COR-L47 (cell line): ENCODE results near the gene PIEZO2.
"Not testable (repeated sequence)": the region's sequence is repeated elsewhere in the genome, so short reads cannot be mapped to it uniquely, and the experiment has no call there.

Source experiments
- DNase-seq: peaks from one replicate; lab custom pipeline; 2025; lab: John Stamatoyannopoulos, UW

Gene PIEZO2

GRCh38 chr18:10846657-10847407, 302.5 kb downstream of the PIEZO2 start:
- DNase-seq = no peak

DNA sequence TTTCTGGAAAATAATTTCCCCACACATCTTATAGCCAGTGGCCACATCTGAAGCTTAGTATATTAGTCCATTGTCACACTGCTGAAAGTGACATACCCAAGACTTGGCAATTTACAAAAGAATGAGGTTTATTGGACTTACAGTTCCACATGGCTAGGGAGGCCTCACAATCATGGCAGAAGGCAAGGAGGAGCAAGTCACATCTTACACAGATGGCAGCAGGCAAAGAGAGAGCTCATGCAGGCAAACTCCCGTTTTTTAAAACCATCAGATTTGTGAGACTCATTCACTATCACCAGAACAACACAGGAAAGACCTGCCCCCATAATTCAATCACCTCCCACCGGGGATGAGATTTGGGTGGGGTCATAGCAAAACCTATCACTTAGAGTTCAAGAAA, 303.3 kb downstream of the PIEZO2 start:
- DNase-seq = not testable (repeated sequence)

DNA sequence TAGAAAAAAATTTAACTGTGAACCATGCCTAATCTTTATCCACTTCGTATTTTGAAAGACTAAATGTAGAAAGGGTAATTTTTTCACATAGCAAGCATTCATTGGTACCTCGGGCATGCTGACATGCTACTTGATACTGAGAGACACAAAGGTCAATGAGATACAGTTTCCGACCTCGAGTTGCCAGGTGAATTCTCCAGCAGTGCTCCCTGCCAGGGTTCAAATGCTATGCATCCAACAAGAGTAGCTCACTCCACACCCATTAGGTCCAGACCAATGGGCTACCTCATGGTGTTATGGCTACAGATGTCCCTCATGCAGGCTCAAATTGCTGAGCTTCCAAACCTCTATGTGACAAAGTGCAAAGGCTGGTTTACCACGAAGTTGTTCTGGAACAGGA, 305.8 kb downstream of the PIEZO2 start:
- DNase-seq = no peak

GRCh38 chr18:10842861-10843260, 306.5 kb downstream of the PIEZO2 start:
- DNase-seq = no peak

GRCh38 chr18:10842371-10842770, 307.0 kb downstream of the PIEZO2 start:
- no peak for DNase-seq

DNA sequence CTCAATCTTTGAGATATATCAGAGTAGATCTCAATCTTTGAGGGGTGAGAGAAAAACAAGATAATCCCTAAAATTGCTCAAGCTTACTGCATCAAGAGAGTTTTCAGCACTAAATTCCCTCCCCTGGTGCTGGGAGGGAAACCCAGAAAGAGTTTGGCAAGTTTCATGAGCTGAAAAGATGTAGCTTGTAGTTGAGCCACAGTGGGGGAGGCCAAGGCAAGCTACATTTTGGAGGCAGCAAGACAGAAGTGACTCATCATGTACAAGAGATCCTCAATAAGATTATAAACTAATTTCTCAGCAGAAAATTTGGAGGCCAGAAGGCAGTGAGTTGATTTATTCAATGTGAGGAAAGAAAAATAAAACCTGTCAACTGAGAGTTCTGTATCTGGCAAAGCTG, 308.2 kb downstream of the PIEZO2 start:
- no peak for DNase-seq

DNA sequence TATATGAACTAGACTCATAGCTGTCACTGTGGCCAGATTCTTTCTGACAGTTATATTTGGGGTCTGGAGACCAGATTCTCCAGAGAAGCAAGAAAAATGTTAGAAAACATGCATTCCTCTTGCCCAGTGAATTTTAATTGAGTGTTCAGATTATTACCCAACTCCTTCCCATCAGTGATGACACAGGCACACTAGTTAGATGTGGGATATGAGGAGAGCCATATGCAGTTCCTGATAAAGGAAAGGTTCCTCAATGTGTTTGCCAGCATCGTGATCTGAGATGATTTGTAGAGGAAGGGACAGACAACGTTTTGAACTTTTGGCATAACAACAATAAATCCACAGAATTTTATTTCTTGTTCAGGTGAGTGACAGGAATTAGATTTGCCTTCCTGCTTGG, 308.6 kb downstream of the PIEZO2 start:
- no peak for DNase-seq

DNA sequence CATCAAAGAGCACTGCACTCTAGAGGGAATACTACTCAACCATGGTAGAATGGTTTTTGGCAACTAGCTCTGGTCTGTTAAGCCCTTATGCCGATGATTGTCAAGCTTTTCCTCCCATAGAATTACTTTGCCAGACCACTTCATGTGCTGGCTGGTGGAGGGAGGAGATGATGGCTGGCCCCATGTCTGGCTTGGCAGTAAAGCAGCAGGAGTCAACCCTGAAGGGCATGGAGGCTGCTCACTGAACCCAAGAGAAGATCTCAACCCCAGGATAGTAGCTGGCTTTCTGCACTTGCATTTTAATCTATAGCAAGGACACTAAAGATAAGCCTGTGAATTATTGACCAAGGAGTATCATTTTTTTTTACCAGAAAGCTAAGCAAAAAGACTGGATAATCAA, 309.9 kb downstream of the PIEZO2 start:
- no peak for DNase-seq

DNA sequence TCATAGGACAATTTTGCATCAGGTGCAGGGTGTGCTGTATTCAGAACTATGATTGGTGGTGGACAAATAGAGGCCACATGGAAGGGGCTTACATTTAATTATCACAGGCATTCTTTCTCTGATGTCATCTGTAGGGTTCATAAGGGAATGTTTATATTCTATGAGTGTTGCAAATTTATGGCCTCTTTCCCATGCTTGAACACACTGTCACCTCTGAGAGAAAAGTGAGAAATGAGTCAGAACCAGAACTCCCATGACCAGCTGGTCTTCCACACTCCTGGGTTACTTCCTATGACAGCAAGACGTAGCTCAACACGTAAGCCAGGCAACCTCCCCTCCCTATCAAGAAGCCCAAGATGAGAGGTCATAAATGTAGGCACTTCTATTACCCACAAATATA, 310.8 kb downstream of the PIEZO2 start:
- DNase-seq = no peak

DNA sequence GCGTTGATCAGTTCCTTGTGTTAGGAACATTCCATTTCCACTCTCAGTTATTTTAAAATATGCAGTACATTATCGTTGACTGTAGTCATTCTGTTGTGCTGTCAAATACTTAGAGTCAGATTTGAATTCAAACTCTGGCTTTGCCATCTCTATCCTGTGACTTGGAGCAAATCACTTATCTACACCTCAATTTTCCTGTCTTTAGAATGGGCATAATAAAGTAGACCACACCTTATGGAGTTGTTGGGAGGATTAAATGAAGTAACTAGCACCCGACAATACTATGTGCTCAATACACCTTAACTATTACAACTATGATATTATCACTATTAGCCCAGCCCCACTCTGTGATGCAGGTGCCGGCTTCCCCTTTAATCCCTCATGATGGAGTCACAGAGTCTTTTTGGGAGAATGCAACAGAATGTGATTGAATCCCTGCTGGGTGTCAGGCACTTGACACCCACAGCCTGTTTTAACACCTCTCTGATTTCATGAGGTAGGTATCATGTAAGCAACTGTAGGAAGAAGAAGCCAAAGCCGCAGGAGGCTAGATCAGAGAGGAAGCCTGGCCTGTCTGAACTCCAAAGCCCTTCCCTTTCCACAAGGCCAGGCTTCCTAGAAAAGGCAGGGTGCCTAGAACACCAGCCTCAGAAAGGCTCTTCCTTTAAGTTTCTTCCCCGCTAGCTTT, 315.1 kb downstream of the PIEZO2 start:
- DNase-seq = no peak

DNA sequence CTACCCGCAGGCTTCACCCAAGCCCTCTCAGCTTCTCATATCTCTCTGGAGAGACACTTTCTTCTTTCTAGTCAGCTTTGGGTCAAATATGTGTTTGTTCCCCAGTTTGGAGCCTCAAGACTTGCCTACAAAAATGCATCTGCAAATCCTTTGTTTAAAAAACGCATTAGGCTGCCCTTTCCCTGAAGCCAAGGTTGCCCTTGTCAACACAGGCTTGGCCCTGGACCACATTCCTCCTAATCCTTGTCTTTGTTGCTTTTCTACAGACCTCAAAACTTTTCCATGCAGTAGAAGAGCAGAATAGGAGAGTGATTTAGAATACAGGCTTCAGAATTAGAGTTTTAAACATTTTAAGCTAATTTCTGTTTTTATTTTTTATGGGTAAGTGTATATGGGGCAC, 315.7 kb downstream of the PIEZO2 start:
- DNase-seq = no peak

DNA sequence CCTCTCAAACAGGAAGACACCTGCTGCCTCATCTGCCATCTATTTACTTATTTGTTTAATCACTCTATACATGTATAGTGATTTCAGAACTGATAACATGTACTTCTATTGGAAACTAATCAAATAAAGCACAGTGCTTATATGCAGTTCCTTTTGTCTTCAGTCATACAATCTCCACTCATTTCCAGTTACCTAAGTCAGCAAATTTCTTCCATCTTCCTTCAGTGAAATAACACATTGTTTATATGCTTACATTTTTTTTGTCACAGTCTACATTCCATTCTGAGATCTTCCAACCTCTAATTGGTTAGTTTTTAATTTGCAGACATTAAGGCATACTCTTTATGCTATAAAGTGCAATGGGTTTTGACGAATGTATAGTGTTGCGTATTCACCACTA, 323.0 kb downstream of the PIEZO2 start:
- DNase-seq = no peak

DNA sequence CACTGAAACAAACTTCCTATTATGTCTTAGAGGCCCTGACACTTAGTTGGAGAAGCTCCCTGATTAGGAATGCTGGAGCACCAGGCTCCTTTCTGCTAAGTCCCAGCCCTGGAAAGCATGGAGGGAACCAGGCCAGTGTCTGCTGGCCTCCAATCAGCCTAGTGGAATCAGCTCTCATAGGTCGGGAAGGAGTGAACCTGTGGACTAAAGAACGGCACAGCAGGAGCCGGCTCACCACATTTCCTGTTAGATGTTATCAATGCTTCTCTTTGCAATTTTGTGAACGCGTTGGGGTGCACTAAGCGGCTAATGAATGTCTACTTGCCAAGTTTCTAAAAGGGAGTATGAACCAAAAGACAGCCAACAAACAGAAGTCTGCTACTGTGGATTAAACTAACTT, 326.9 kb downstream of the PIEZO2 start:
- no peak for DNase-seq

DNA sequence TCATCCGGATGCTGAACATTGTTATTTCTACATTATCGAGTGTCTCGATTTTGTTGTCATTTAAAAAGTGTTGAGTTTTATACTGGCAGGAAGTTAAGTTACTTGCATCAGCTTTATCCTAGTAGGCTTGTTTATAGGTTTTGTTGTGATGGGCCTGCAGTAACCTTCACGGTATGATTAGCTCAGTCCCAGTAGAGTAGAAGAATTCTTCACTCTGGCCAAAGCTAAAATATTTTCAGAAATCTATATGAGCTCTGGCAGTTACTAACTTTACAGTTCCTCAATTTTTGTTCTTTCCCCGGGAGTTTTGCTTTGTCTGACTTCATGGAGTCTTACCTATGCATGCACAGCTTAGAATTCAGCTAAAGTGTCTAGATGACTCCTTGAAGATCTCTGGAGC, 328.7 kb downstream of the PIEZO2 start:
- DNase-seq = no peak

- DNase-seq = no peak
These were observed 335.0 kb downstream of the PIEZO2 start for GRCh38 chr18:10814336-10814735.

GRCh38 chr18:10805587-10806118, 343.7 kb downstream of the PIEZO2 start:
- DNase-seq = no peak

DNA sequence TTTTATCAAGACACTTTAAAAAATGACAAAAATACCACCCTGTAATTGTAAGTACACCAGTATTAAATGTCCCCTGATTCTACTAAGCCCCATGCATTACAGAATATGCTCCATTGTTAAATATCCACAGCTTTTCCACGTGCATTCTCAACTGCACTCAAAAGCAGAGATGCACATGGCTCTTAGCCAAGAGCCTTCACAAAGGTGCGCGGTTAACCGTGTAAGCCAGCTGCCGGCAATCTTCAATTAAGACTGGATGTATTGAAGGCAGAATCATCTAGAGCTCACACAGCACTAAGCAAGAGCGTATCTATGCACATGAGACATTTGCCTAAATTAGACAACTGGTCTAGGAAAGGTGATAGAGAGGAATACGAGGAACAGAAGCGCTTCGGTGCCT, 345.2 kb downstream of the PIEZO2 start:
- peak; percentile 44 for DNase-seq

DNA sequence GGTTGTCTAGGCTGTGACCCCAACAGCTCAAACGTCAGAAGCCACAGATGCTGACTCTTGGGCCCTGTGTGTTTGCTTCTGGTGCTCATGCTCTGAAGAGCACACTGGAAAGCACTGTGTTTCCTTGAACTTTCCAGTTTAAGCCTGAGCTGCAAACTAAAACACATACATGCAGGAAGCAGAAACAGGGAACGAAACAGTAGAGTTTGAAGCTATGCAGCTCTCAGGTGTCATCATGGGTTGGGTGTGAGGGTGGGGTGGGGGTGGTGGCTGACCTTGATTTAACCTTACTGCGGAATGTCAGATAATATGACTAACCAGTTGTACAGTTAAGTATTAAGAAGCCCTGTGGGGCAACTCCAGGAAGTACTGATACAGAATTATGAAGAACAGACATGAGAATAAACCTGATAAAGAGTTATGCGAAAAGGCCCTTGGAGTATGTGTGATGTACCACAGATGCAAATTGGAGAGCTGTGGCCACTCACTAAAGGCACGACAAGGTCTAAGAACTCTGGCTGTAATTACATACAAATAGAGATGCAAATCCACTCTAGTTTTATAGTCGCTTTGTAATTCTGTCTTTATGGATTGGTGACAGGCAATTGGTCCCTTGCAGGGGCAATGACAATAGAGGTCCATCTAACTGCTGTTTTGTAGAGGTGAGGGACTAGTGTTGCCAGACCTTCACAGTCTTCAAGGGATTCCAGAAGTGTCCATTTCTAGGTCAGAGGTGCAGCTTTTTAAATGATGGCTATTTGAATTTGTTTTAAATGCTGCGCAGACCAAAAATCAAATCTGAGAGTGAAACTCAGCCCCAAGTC, 350.4 kb downstream of the PIEZO2 start:
- no peak for DNase-seq

GRCh38 chr18:10797896-10798295, 351.5 kb downstream of the PIEZO2 start:
- no peak for DNase-seq

DNA sequence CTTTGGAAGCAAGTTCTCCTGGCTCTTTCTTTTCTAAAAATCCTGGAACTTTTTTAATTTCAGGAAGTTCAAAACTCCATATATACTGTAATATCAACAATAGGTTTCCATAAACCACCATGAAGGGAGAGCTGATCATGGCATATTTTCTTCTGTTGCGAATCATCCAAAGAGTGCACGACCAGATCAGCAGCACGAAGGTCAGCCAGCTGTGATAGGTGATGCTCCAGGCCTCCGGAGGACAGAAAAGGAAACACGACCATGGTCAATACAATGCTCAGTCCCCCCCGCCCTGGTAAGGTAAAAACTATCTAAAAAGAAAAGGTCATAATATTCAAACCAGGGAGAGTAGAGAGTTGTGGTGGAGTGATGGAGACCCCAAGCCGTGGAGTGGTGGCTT, 354.6 kb downstream of the PIEZO2 start:
- DNase-seq = no peak

DNA sequence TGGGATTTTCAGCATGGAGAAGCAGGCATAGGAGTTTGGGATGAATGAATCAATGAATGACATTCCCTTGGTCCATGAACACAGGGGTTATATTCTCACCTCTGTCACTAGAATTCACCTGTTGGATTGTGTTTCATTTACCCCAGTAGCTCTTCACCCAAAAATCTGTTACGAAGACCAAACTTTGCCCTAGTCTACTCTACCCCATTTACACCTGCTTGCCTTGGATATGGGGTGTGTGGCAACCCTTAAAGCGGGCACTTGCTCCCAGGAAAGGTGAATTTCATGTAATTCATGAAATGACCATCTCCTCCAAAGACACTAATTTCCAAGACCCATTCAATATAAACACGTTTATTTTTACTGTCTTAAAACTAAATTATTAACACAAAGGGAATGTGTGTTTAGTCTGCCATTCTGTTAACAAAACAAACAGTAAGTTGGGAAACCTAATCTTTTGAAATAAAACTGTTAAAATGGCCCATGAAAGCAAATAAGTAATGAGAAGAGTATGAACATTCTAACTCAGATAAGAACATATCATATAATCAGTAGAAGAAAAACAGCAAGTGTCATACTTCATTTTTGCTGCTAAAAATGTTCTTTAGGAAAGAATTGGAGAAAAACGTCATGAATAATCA, 355.5 kb downstream of the PIEZO2 start:
- no peak for DNase-seq

DNA sequence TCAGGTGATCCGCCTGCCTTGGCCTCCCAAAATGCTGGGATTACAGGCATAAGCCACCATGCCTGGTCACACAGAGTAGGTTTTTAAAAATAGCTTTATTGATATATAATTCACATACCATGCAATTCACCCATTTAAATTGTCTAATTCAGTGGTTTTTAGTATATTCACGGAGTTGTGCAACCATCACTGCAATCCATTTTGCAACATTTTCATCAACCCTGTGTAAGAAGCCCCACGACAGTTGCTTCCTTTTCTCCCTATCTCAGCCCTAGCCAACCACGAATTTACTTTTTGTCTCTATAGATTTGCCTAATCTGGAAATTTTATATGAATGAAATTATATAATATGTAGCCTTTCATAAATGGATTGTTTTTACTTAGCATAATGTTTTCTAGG, 357.2 kb downstream of the PIEZO2 start:
- no peak for DNase-seq
